ENCODE data around the gene EIF3J. TPM values are rescaled to one million over a fixed set of nuclear protein-coding genes. Genes with fewer than 3 reads are reported as not detected.

EIF3J gene
- total and polyA plus RNA-seq, 10 of the 15 experiments (the other 5 are each of a cell fraction or from before 2014, with no cell fraction given) = 34.7 to 126 (median 64.1) TPM

GRCh38 chr15:44536302-44536961, 515 bp upstream of the EIF3J start (continued):
- TF ChIP-seq SKIL (IDR thresholded peaks at IDR 0.05; ENCODE audit: low read depth, poor library complexity, severe bottlenecking) (no peak), SMARCA5 (IDR thresholded peaks at IDR 0.05) (peak; percentile 73; the same call in 1 of the 2 replicates), YBX1 (IDR thresholded peaks at IDR 0.05) (no peak), TCF3 (IDR thresholded peaks at IDR 0.05; ENCODE audit: borderline replicate concordance, insufficient read depth, low read depth, low read length) (0 out of 2 replicates have a peak, but pooled peaks have one; percentile 38), SRF (IDR thresholded peaks at IDR 0.05; ENCODE audit: low read depth in 2 of 2, low read length in 2 of 2) (0 out of 4 replicates have a peak, but pooled peaks of 1 of the 2 experiments have one; percentile 44), IKZF1 (conservative IDR thresholded peaks at IDR 0.05) (peak; percentile 13), EZH2 (IDR thresholded peaks at IDR 0.05; ENCODE audit: borderline replicate concordance, control insufficient read depth, low read depth, low read length) (no peak), KAT2A (conservative IDR thresholded peaks at IDR 0.05; ENCODE audit: control insufficient read depth, low read depth, low read length) (no peak), MTA2 (IDR thresholded peaks at IDR 0.05; ENCODE audit: low read depth) (no peak), ASH2L (IDR thresholded peaks at IDR 0.05; ENCODE audit: borderline replicate concordance, low read depth) (no peak), GATAD2B (conservative IDR thresholded peaks at IDR 0.05; ENCODE audit: low read depth) (peak; percentile 74), JUNB (IDR thresholded peaks at IDR 0.05) (no peak), IRF3 (IDR thresholded peaks at IDR 0.05) (no peak), POU2F2 (IDR thresholded peaks at IDR 0.05; ENCODE audit: borderline replicate concordance, low read depth, low read length) (peak; percentile 46; the same call in 1 of the 3 replicates), ZNF274 (IDR thresholded peaks at IDR 0.05; ENCODE audit: insufficient read depth, insufficient read length) (no peak), BRCA1 (IDR thresholded peaks at IDR 0.05; ENCODE audit: low read depth, low read length) (no peak), HCFC1 (IDR thresholded peaks at IDR 0.05; ENCODE audit: low read length) (no peak), HDAC2 (IDR thresholded peaks at IDR 0.05) (no peak), ELK1 (IDR thresholded peaks at IDR 0.05; ENCODE audit: low read depth, low read length) (peak; percentile 8; the same call in 1 of the 2 replicates), ATF2 (IDR thresholded peaks at IDR 0.05; ENCODE audit: low read length) (no peak), NFYA (IDR thresholded peaks at IDR 0.05; ENCODE audit: borderline replicate concordance, low read depth, low read length) (no peak), TARDBP (IDR thresholded peaks at IDR 0.05; ENCODE audit: borderline replicate concordance) (no peak), ZBTB33 (IDR thresholded peaks at IDR 0.05) (no peak), PAX8 (IDR thresholded peaks at IDR 0.05) (no peak)

Data from GM12878 (cell line).